ENCODE data around the gene IZUMO1.

The IZUMO1 gene

DNA sequence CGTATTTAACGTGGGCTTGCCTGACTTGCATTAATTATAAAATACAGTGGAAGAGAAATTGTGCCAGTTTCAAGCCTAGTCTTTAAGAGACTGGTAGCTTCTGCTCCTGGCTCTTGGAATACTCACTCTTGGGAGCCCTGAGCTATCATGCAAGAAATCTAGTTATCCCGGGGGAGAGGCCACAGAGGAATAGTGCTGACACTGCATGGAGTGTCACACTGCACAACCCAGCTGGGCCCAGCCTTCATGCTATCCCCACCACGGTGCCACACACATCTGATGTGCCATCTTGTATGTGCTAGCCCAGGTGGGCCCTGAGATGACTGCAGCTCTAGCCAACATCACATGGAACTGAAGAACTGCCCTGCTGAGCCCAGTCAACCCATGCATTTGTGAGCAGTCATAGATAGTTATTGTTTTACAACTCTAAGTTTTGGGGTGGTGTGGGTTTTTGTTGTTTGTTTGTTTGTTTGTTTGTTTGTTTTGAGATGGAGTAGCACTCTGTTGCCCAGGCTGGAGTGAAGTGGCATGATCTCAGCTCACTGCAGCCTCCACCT, 35.5 kb downstream of the IZUMO1 start:
- Histone ChIP-seq H3K27me3 (replicated peaks) (no peaks in the 10 kb centered on the region), H3K36me3 (replicated peaks) (no peaks in the 10 kb centered on the region), H3K27ac (no peak overlapping the region), H3K4me3 (ENCODE audit: low read depth, low read length) (no peak overlapping the region)
- DNase-seq: no peak
- TF ChIP-seq, protein P1, sequence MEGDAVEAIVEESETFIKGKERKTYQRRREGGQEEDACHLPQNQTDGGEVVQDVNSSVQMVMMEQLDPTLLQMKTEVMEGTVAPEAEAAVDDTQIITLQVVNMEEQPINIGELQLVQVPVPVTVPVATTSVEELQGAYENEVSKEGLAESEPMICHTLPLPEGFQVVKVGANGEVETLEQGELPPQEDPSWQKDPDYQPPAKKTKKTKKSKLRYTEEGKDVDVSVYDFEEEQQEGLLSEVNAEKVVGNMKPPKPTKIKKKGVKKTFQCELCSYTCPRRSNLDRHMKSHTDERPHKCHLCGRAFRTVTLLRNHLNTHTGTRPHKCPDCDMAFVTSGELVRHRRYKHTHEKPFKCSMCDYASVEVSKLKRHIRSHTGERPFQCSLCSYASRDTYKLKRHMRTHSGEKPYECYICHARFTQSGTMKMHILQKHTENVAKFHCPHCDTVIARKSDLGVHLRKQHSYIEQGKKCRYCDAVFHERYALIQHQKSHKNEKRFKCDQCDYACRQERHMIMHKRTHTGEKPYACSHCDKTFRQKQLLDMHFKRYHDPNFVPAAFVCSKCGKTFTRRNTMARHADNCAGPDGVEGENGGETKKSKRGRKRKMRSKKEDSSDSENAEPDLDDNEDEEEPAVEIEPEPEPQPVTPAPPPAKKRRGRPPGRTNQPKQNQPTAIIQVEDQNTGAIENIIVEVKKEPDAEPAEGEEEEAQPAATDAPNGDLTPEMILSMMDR (IDR thresholded peaks at IDR 0.05; ENCODE audit: low read depth, low read length, missing control alignments): no peak
- in situ Hi-C loops (cut with HindIII; ENCODE audit: low pct_ligation_motif_present, low sequenced_read_pairs): no loop called here

DNA sequence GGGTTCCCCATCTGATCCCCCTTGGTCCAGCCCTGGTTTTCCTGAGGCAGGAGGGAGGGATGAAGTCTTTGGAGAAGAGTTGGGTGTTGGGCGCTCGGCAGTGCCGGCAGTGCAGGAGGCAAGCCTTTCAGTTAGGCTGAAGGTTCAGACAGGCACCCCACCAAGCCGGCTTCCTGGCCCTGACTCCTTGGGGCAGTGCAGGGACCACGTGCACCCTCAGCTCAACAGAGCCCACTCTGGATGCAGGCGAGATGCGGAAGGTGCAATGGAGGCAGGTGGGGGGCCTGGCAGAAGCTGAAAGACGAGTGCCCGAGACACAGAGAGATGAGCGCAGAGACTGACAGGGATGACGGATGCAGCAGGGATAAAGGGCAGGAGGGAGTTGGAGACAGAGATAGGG, 38.2 kb downstream of the IZUMO1 start:
- Histone ChIP-seq H3K36me3 (replicated peaks) (no peaks in the 10 kb centered on the region), H3K4me3 (ENCODE audit: low read depth, low read length) (no peak overlapping the region), H3K27ac (no peak overlapping the region), H3K27me3 (replicated peaks) (no peaks in the 10 kb centered on the region)
- DNase-seq: no peak
- in situ Hi-C loops (cut with HindIII; ENCODE audit: low pct_ligation_motif_present, low sequenced_read_pairs): no loop called here
- TF ChIP-seq, protein P1 (IDR thresholded peaks at IDR 0.05; ENCODE audit: low read depth, low read length, missing control alignments): no peak

DNA sequence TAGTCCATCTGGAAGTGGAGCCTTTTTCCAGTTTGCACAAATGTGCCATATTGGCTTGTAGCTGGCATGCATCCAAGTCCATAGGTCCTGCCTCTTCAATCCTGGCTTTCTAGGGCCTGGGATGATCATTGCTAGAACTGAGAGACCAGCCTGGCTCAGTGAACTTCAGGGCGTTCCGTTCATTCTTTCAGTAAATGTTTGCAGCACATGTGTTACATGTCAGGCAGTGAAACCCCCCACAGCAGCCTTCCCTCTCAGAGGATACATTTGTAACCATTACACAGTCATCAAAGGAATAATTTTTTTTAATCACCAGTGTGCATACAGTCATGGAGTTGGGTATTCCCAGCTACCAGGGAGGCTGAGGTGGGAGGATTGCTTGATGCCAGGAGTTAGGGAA, 41.3 kb downstream of the IZUMO1 start:
- no peak overlapping the region for H3K4me3 ChIP-seq (ENCODE audit: low read depth, low read length)
- no peak overlapping the region for H3K27ac ChIP-seq
- TF ChIP-seq, protein P1 (IDR thresholded peaks at IDR 0.05; ENCODE audit: low read depth, low read length, missing control alignments): no peak
- DNase-seq: no peak
- H3K27me3 ChIP-seq (replicated peaks): no peaks in the 10 kb centered on the region
- in situ Hi-C loops (cut with HindIII; ENCODE audit: low pct_ligation_motif_present, low sequenced_read_pairs): no loop called here
- no peaks in the 10 kb centered on the region for H3K36me3 ChIP-seq (replicated peaks)

DNA sequence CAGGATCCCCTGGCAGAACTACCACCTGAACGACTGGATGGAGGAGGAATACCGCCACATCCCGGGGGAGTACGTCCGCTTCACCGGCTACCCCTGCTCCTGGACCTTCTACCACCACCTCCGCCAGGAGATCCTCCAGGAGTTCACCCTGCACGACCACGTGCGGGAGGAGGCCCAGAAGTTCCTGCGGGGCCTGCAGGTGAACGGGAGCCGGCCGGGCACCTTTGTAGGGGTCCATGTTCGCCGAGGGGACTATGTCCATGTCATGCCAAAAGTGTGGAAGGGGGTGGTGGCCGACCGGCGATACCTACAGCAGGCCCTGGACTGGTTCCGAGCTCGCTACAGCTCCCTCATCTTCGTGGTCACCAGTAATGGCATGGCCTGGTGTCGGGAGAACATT, 43.4 kb downstream of the IZUMO1 start:
- Histone ChIP-seq H3K36me3 (replicated peaks) (no peaks in the 10 kb centered on the region), H3K27me3 (replicated peaks) (no peaks in the 10 kb centered on the region), H3K27ac (no peak overlapping the region), H3K4me3 (ENCODE audit: low read depth, low read length) (no peak overlapping the region)
- no peak for DNase-seq
- in situ Hi-C loops (cut with HindIII; ENCODE audit: low pct_ligation_motif_present, low sequenced_read_pairs): no loop called here
- TF ChIP-seq, protein P1 (IDR thresholded peaks at IDR 0.05; ENCODE audit: low read depth, low read length, missing control alignments): no peak

DNA sequence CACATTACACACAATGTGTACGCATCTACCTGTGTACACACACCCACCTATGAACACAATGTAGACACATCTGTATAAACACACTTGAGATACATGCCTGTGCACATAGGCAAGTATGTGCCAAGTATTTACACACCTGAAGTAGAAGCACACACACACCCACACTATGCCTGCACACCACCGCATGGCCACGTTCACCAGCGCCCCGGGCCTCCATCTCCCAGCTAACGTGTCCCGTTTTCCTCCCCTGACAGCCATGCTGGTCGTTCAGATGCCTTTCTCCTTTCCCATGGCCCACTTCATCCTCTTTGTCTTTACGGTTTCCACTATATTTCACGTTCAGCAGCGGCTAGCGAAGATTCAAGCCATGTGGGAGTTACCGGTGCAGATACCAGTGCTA, 44.0 kb downstream of the IZUMO1 start:
- TF ChIP-seq, protein P1 (IDR thresholded peaks at IDR 0.05; ENCODE audit: low read depth, low read length, missing control alignments): no peak
- Histone ChIP-seq H3K27me3 (replicated peaks) (no peaks in the 10 kb centered on the region), H3K36me3 (replicated peaks) (no peaks in the 10 kb centered on the region), H3K4me3 (ENCODE audit: low read depth, low read length) (no peak overlapping the region), H3K27ac (no peak overlapping the region)
- DNase-seq: no peak
- in situ Hi-C loops (cut with HindIII; ENCODE audit: low pct_ligation_motif_present, low sequenced_read_pairs): no loop called here

DNA sequence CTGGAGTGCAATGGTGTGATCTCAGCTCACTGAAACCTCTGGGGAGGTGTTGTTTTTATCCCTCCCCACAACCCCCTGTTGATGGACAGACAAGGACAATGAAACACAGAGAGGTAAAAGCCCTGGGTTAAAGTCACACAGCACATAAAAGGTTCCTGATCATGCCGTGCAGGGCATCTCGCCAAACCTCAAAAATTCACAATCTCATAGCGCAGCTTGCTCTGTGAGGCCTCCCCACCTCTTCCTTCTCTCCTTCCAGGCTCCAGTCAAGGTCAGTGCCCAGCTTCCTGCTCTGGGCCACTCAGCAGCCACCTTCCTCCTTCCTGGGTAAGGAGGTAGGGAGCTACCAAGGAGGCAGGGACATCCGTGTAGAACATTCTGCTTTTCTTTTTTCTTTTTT, 48.7 kb downstream of the IZUMO1 start:
- peak; percentile 53 for DNase-seq
- Histone ChIP-seq H3K27me3 (replicated peaks) (no peaks in the 10 kb centered on the region), H3K4me3 (ENCODE audit: low read depth, low read length) (no peak overlapping the region), H3K27ac (no peak overlapping the region), H3K36me3 (replicated peaks) (no peaks in the 10 kb centered on the region)
- in situ Hi-C loops (cut with HindIII; ENCODE audit: low pct_ligation_motif_present, low sequenced_read_pairs): no loop called here
- TF ChIP-seq, protein P1 (IDR thresholded peaks at IDR 0.05; ENCODE audit: low read depth, low read length, missing control alignments): no peak

Measured in brain microvascular endothelial cell (primary cell).